PC-9 (cell line): ENCODE data around the gene PTK6.

ENCODE experiments used
- EZH2 ChIP-seq: fragments of 200-600 bp; sonication (generic); IDR thresholded peaks from 2 replicates; pipeline ENCODE4 v1.8.0; 2017; ENCODE audit warnings: antibody characterized with exemption, low read depth
- TF ChIP-seq, protein P1 (sequence below): fragments of 200-600 bp; sonication (generic); conservative IDR thresholded peaks from 2 replicates; pipeline ENCODE4 v1.6.1; 2017; ENCODE audit warnings: mixed run types, antibody characterized with exemption, mild to moderate bottlenecking, moderate library complexity

DNA sequence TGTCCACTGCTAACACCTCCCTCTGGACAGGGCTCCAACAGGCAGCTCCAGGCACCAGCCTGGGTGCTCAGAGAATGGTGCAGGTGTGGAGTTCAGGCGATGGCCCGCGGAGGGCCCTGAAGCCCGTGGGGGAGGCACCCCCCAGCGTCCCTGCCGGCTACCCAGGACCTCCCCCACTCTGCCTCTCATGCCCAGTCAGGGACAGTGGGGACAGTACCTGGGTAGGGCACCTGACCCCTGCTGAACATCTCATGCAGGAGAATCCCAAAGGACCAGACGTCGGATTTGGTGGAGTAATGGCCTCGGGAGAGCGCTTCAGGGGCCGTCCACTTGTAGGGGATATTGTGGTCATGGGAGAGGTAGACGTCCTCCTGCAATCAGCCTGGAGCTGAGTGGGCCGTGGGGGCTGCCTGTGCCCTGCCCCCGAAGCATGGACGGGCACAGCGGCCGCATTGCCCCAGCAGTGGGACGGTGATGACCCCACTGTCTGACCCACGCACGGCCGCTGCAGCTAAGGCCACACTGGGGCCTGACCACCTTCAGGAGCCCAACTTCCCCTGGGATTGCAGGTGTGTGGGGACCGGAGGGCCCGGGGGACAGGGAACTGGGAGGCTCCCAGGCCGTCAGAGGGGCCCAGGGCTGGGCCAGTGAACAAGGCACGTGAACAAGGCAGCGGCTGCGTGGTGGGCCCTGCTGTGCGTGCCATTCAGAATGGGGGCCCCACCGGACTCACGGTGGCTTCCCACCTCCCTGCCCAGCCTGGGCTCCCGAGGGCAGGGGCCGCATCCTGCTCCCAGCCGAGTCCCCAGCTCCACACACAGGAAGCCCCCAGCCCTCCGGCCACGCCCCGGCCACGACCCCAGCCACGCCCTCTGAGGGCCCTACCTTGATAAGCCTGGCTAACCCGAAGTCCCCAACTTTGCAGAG is 7.1 kb downstream of the PTK6 start:
- no peak for TF ChIP-seq EZH2
- TF ChIP-seq, protein P1, sequence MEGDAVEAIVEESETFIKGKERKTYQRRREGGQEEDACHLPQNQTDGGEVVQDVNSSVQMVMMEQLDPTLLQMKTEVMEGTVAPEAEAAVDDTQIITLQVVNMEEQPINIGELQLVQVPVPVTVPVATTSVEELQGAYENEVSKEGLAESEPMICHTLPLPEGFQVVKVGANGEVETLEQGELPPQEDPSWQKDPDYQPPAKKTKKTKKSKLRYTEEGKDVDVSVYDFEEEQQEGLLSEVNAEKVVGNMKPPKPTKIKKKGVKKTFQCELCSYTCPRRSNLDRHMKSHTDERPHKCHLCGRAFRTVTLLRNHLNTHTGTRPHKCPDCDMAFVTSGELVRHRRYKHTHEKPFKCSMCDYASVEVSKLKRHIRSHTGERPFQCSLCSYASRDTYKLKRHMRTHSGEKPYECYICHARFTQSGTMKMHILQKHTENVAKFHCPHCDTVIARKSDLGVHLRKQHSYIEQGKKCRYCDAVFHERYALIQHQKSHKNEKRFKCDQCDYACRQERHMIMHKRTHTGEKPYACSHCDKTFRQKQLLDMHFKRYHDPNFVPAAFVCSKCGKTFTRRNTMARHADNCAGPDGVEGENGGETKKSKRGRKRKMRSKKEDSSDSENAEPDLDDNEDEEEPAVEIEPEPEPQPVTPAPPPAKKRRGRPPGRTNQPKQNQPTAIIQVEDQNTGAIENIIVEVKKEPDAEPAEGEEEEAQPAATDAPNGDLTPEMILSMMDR: no peak
